GM19463 (cell line): ENCODE data around the gene TAF9B.
"Not testable (repeated sequence)": the region's sequence is repeated elsewhere in the genome, so short reads cannot be mapped to it uniquely, and the experiment has no call there.

Experiments
- ATAC-seq: cut with Tn5 transposase; IDR thresholded peaks from one replicate; pipeline ENCODE4 v1.9.1; 2021; ENCODE audit warnings: mild to moderate bottlenecking, moderate library complexity; ENCODE audit not compliant: unreplicated experiment

Gene TAF9B, protein sequence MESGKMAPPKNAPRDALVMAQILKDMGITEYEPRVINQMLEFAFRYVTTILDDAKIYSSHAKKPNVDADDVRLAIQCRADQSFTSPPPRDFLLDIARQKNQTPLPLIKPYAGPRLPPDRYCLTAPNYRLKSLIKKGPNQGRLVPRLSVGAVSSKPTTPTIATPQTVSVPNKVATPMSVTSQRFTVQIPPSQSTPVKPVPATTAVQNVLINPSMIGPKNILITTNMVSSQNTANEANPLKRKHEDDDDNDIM

DNA sequence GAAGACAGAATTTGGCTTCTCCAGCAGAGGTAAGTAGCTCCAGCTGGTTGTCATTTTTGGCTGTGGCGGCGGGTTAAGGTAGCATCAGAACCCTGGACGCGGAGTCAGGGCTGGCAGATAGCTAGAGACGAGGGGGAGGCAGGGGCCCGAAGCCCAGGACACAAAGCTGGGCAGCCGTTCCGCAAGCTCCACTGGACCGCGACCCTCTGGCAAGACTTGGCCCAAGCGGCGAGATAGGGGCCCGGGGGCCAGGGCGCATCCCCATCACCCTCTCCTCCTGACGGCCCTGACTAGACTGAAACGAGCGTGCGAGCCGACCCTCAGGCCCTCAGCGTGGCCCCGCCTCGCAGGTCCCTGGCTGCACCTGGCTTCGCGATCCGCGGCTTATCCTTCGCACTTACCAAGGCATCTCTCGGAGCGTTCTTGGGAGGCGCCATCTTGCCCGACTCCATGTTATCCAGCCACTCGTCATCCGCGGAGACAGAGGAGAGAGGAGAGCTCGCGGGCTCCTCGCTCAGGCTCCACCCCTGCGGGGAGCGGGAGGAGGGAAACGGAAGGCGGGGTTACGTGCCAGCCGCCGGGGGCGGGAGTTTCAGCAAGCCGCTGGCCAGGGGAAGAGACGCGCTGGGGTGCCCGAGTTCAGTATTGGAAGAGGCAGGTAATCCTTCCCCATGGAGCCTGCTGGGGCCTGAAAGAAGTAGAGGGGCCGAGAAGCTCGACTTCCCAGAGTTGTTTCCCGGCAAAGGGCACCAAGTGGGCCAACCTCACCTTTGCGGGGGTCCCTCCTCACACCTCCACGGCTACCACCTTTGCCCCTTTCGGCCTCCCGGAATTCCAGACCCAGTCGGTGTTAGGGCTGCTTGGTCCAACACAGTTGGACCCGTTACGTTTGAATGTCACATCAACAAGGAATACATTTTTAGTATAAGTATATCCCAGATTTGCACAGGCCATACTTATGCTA lies at the start of gene TAF9B:
Gene TAF9B (minus strand): TSS at position 491 of the 964 bp plus-strand sequence. CDS start 39 bp downstream, at position 452.
- peak; percentile 94 for ATAC-seq

- ATAC-seq, result no peak
These were observed 43.4 kb upstream of the TAF9B start for GRCh38 chrX:78182881-78183280.

GRCh38 chrX:78181307-78181706 lies 41.9 kb upstream of the TAF9B start:
- ATAC-seq, result no peak

- ATAC-seq, result no peak
These were observed 28.6 kb upstream of the TAF9B start for GRCh38 chrX:78168065-78168464.

DNA sequence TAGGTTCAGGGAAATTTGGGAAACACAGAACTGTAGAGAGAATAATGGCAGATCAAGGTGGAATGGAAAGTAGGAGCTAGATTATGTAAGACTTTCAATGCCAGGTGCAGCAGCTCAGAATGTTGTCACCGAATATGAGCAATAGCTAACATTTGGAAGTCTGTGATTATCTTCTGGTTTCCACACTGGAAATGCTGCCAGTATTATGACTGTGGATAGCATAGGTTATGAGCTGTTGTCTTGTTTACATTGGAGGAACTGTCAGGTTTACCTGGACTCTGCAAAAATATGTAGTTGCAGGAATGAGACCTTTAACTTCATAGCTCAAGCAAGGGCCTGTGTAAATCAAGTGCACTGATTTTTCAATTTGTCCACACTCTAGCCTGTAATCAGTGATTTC lies 26.0 kb upstream of the TAF9B start:
- ATAC-seq, result no peak

GRCh38 chrX:78163175-78163574 lies 23.7 kb upstream of the TAF9B start:
- not testable (repeated sequence) for ATAC-seq

DNA sequence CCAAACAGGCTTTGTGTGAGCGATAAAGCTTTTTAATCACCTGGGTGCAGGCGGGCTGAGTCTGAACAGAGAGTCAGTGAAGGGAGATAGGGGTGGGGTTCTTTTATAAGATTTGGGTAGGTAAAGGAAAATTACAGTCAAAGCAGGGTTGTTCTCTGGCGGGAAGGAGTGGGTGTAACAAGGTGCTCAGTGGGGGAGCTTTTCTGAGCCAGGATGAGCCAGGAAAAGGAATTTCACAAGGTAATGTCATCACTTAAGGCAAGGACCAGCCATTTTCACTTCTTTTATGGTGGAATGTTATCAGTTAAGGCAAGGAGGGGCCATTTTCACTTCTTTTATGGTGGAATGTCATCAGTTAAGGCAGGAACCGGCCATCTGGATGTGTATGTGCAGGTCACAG lies 21.3 kb upstream of the TAF9B start:
- not testable (repeated sequence) for ATAC-seq

GRCh38 chrX:78157846-78158245 lies 18.4 kb upstream of the TAF9B start:
- not testable (repeated sequence) for ATAC-seq

GRCh38 chrX:78157373-78157772 lies 17.9 kb upstream of the TAF9B start:
- ATAC-seq, result not testable (repeated sequence)

- not testable (repeated sequence) for ATAC-seq
These were observed 7.6 kb upstream of the TAF9B start for GRCh38 chrX:78147002-78147540.

DNA sequence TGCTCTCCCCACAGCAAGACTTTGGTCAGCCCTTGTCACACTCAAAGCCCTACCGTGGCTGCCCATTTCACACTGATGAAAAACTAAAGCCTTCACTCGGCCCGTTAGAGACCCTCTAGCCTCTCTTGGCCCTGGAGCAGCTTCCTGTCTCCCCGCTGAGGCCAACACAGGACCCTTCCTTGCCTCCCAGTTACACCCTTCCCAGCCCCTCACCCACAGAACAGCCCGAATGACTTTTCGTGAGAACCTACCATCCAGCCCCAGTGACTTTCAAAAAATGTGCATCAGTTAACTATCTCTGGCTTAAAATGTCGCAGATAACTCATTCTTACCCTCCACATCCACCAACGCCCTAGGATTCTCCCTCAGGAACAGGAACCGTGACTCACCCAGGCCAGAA lies 756 bp upstream of the TAF9B start:
- ATAC-seq, result no peak

DNA sequence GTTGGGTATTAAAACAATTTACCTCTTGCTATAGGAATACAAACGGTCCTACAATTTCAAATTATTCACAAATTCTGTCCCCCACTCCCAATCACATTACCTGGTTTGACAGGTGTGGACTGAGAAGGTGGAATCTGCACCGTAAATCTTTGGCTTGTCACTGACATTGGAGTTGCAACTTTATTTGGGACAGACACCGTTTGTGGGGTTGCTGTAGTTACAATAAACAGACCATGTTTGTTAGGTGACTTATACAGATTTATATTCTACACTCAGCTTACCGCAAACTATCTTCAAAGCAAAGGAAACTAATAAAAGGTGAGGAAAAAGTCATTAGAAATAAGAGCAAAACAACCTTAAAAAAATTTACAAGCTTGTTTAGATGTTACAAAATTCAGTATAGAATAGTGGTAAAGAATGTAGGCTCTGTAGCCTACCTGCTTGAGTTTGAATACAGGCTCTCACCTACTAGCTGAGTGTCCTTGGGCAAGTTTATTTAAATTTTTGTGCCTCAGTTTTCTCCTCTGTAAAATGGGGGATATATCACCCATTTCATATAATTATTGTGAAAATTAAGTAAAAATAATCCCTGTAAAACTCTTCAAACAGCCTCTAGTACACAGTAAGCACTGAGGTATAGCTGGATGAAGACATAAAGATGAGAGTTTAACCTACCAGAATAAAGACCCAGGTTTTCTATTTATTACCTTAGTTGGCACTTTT lies 6.1 kb downstream of the TAF9B start:
- ATAC-seq, result no peak

DNA sequence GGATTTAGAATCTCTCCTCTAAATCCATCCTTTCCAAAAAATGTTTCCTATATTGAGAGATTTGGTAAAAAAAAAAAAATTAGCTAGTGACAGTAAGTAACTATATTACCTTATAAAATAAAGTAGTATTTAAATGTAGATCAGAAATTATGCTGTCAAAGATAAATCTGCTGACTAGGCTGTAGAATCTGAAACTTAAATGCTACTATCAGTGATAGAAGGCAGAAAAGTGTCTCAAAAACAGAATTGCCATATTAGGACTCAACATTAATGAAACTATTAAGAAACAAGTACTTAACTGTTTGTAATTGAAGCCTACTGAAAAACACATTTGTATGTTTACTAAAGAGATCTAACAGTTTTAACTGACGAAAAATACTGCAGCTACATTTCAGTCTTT lies 8.3 kb downstream of the TAF9B start:
- no peak for ATAC-seq

- ATAC-seq, result no peak
These were observed 9.1 kb downstream of the TAF9B start for GRCh38 chrX:78130396-78130795.

DNA sequence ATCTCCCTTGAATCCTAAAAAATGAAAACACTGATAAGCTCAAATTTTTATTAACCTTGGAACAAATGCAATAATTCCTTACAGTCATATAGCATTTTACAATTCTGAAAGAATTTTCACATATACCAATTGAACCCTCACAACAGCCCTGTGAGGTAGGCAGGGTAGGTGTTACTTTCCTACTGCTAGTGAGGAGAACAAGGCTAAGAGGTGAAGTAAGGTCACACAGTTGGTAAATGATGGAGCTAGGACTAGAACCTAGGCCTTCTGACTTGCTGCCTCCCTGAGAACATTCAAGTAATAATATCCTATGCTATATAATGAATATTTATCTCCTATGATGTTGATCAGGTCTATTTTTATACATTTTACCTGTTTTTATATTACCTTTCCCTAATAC lies 9.7 kb downstream of the TAF9B start:
- ATAC-seq, result no peak

DNA sequence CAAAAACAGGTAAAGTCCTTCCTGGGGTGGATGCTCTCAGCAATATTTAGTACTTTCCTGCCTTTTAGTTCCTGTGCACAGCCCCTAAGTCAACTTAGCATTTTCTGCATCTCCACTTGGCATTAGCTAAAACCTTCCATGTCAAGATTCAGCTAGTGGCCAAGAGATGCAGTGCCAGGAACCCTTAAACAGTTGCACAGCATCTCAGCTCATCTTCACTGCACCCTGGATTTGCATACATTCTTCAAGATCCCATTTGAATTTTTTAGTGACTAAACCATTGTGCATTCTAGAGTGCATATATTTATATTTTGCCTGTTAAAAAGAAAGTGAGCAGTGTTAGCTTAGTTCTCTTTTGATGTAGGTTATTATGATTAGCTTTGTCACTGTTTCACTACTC lies 13.7 kb downstream of the TAF9B start:
- ATAC-seq, result not testable (repeated sequence)

- no peak for ATAC-seq
These were observed 14.3 kb downstream of the TAF9B start for GRCh38 chrX:78125148-78125547.

GRCh38 chrX:78124307-78124706 lies 15.1 kb downstream of the TAF9B start:
- no peak for ATAC-seq

DNA sequence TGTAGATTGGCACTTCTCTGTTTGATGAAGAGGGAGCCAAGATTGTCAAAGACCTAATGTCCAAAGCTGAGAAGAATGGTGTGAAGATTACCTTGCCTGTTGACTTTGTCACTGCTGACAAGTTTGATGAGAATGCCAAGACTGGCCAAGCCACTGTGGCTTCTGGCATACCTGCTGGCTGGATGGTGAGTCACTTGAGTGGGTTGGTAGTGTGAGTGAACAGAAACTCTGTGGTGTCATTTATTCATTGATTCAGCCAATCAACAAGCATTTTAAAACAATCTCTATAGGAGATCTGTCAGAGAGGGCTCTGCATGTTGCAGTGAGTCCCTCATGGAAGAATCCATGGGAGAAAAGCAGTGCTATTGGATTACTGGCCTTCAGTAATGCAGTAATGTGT lies 16.3 kb downstream of the TAF9B start:
- no peak for ATAC-seq

DNA sequence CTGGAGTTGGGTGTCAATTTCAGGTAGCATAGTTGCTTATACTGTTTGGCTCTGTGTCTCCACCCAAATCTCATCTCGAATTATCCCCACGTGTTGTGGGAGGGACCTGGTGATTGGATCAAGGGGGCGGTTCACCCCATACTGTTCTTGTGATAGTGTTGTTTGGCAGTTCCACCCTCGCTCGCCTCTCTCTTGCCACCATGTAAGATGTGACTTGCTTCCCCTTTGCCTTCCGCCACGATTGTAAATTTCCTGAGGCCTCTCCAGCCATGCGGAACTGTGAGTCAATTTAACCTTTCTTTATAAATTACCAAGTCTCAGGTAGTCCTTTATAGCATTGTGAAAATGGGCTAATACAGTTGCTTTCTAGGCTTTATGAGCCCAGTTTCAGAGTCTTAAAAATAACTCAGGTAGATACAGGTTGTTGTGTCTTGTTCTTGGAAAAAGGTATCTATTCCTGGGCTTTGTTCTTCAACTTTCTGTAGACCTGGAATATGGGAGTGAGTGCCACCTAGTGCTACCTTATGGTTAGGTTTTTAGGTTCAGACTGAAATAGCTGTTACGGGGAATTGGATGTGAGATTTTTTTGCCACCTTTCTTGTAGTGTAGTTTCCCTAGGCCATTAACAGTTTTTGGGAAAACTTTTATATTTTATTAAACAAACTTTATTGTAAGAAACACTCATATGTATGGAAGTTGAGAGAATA lies 19.8 kb downstream of the TAF9B start:
- no peak for ATAC-seq
